ENCODE results near the gene XPNPEP3. TPM values are rescaled to one million over a fixed set of nuclear protein-coding genes. Genes with fewer than 3 reads are reported as not detected.
"Not testable (repeated sequence)": the region's sequence is repeated elsewhere in the genome, so short reads cannot be mapped to it uniquely, and the experiment has no call there.

The XPNPEP3 gene
- polyA plus RNA-seq, 1 donor: 12.1 TPM

- Histone ChIP-seq H3K36me3 (ENCODE audit: control insufficient read depth, insufficient read depth, low read length) (peaks cover 40% of the 10 kb centered on the region), H3K27ac (ENCODE audit: low read length) (peak overlapping the region; percentile 30)
- H3K4me1 ChIP-seq (ENCODE audit: control insufficient read depth, insufficient read depth, low read length); DNase-seq; H3K27me3 ChIP-seq (ENCODE audit: control insufficient read depth, insufficient read depth, low read length); H3K9me3 ChIP-seq (ENCODE audit: control insufficient read depth, low read depth, low read length); H3K4me3 ChIP-seq (ENCODE audit: low read length): not testable (repeated sequence)
- no CpG with 5 or more reads among the region's 2 CpGs for WGBS (ENCODE audit: insufficient coverage, low lambda C conversion rate)
Measured at GRCh38 chr22:40826292-40826691, 30.7 kb upstream of the XPNPEP3 start.

- Histone ChIP-seq H3K27ac (ENCODE audit: low read length) (peak overlapping the region; percentile 32), H3K36me3 (ENCODE audit: control insufficient read depth, insufficient read depth, low read length) (peaks cover 46% of the 10 kb centered on the region), H3K9me3 (ENCODE audit: control insufficient read depth, low read depth, low read length) (no peaks in the 10 kb centered on the region), H3K4me1 (ENCODE audit: control insufficient read depth, insufficient read depth, low read length) (peaks cover 9% of the 10 kb centered on the region), H3K27me3 (ENCODE audit: control insufficient read depth, insufficient read depth, low read length) (no peaks in the 10 kb centered on the region), H3K4me3 (ENCODE audit: low read length) (no peak overlapping the region)
- peak; percentile 49 to 79 for DNase-seq
- WGBS (ENCODE audit: insufficient coverage, low lambda C conversion rate): 80% methylated on average over 4 of the region's 7 CpGs
Measured at GRCh38 chr22:40826984-40827741, 29.8 kb upstream of the XPNPEP3 start.

GRCh38 chr22:40829131-40829530 is 27.8 kb upstream of the XPNPEP3 start:
- no peak overlapping the region for H3K27ac ChIP-seq (ENCODE audit: low read length)
- peaks cover 51% of the 10 kb centered on the region for H3K36me3 ChIP-seq (ENCODE audit: control insufficient read depth, insufficient read depth, low read length)
- DNase-seq: no peak
- no peaks in the 10 kb centered on the region for H3K9me3 ChIP-seq (ENCODE audit: control insufficient read depth, low read depth, low read length)
- H3K4me3 ChIP-seq (ENCODE audit: low read length): no peak overlapping the region
- peaks cover 5% of the 10 kb centered on the region for H3K4me1 ChIP-seq (ENCODE audit: control insufficient read depth, insufficient read depth, low read length)
- no peaks in the 10 kb centered on the region for H3K27me3 ChIP-seq (ENCODE audit: control insufficient read depth, insufficient read depth, low read length)
- 83% methylated on average over 4 of the region's 6 CpGs for WGBS (ENCODE audit: insufficient coverage, low lambda C conversion rate)

- H3K36me3 ChIP-seq (ENCODE audit: control insufficient read depth, insufficient read depth, low read length): peaks cover 74% of the 10 kb centered on the region
- no peaks in the 10 kb centered on the region for H3K9me3 ChIP-seq (ENCODE audit: control insufficient read depth, low read depth, low read length)
- H3K4me3 ChIP-seq (ENCODE audit: low read length): no peak overlapping the region
- H3K27ac ChIP-seq (ENCODE audit: low read length): no peak overlapping the region
- DNase-seq: no peak
- H3K4me1 ChIP-seq (ENCODE audit: control insufficient read depth, insufficient read depth, low read length): no peaks in the 10 kb centered on the region
- WGBS (ENCODE audit: insufficient coverage, low lambda C conversion rate): 100% methylated on average over 2 of the region's 3 CpGs
- no peaks in the 10 kb centered on the region for H3K27me3 ChIP-seq (ENCODE audit: control insufficient read depth, insufficient read depth, low read length)
Measured at GRCh38 chr22:40834619-40835018, 22.3 kb upstream of the XPNPEP3 start.

GRCh38 chr22:40838486-40838885 is 18.5 kb upstream of the XPNPEP3 start:
- H3K9me3 ChIP-seq (ENCODE audit: control insufficient read depth, low read depth, low read length): no peaks in the 10 kb centered on the region
- H3K4me1 ChIP-seq (ENCODE audit: control insufficient read depth, insufficient read depth, low read length): no peaks in the 10 kb centered on the region
- DNase-seq: no peak
- no peaks in the 10 kb centered on the region for H3K27me3 ChIP-seq (ENCODE audit: control insufficient read depth, insufficient read depth, low read length)
- no peak overlapping the region for H3K4me3 ChIP-seq (ENCODE audit: low read length)
- 94% methylated on average over 2 of the region's 3 CpGs for WGBS (ENCODE audit: insufficient coverage, low lambda C conversion rate)
- H3K36me3 ChIP-seq (ENCODE audit: control insufficient read depth, insufficient read depth, low read length): peaks cover 75% of the 10 kb centered on the region
- H3K27ac ChIP-seq (ENCODE audit: low read length): no peak overlapping the region

GRCh38 chr22:40844951-40845350 is 12.0 kb upstream of the XPNPEP3 start:
- WGBS (ENCODE audit: insufficient coverage, low lambda C conversion rate): 100% methylated on average over 1 of the region's 3 CpGs
- DNase-seq: no peak
- Histone ChIP-seq H3K27ac (ENCODE audit: low read length) (no peak overlapping the region), H3K27me3 (ENCODE audit: control insufficient read depth, insufficient read depth, low read length) (no peaks in the 10 kb centered on the region), H3K36me3 (ENCODE audit: control insufficient read depth, insufficient read depth, low read length) (peaks cover 68% of the 10 kb centered on the region), H3K4me3 (ENCODE audit: low read length) (no peak overlapping the region), H3K9me3 (ENCODE audit: control insufficient read depth, low read depth, low read length) (no peaks in the 10 kb centered on the region), H3K4me1 (ENCODE audit: control insufficient read depth, insufficient read depth, low read length) (no peaks in the 10 kb centered on the region)

- H3K4me3 ChIP-seq (ENCODE audit: low read length); H3K27me3 ChIP-seq (ENCODE audit: control insufficient read depth, insufficient read depth, low read length); H3K4me1 ChIP-seq (ENCODE audit: control insufficient read depth, insufficient read depth, low read length); H3K9me3 ChIP-seq (ENCODE audit: control insufficient read depth, low read depth, low read length); DNase-seq; H3K27ac ChIP-seq (ENCODE audit: low read length): not testable (repeated sequence)
- H3K36me3 ChIP-seq (ENCODE audit: control insufficient read depth, insufficient read depth, low read length): peaks cover 66% of the 10 kb centered on the region
- 100% methylated on average over 1 of the region's 11 CpGs for WGBS (ENCODE audit: insufficient coverage, low lambda C conversion rate)
Measured at GRCh38 chr22:40845816-40846215, 11.1 kb upstream of the XPNPEP3 start.

- peak overlapping the region; percentile 11 for H3K4me3 ChIP-seq (ENCODE audit: low read length)
- no peaks in the 10 kb centered on the region for H3K9me3 ChIP-seq (ENCODE audit: control insufficient read depth, low read depth, low read length)
- 17% methylated on average over 1 of the region's 1 CpG for WGBS (ENCODE audit: insufficient coverage, low lambda C conversion rate)
- peaks cover 14% of the 10 kb centered on the region for H3K36me3 ChIP-seq (ENCODE audit: control insufficient read depth, insufficient read depth, low read length)
- peak overlapping the region; percentile 53 for H3K27ac ChIP-seq (ENCODE audit: low read length)
- peaks cover 30% of the 10 kb centered on the region for H3K4me1 ChIP-seq (ENCODE audit: control insufficient read depth, insufficient read depth, low read length)
- no peak for DNase-seq
- no peaks in the 10 kb centered on the region for H3K27me3 ChIP-seq (ENCODE audit: control insufficient read depth, insufficient read depth, low read length)
Measured at GRCh38 chr22:40853333-40853732, 3.6 kb upstream of the XPNPEP3 start.

GRCh38 chr22:40853961-40854360 is 3.0 kb upstream of the XPNPEP3 start:
- WGBS (ENCODE audit: insufficient coverage, low lambda C conversion rate): 56% methylated on average over 2 of the region's 3 CpGs
- Histone ChIP-seq H3K27ac (ENCODE audit: low read length) (peak overlapping the region; percentile 53), H3K4me1 (ENCODE audit: control insufficient read depth, insufficient read depth, low read length) (peaks cover 30% of the 10 kb centered on the region), H3K4me3 (ENCODE audit: low read length) (peak overlapping the region; percentile 11), H3K27me3 (ENCODE audit: control insufficient read depth, insufficient read depth, low read length) (no peaks in the 10 kb centered on the region), H3K9me3 (ENCODE audit: control insufficient read depth, low read depth, low read length) (no peaks in the 10 kb centered on the region), H3K36me3 (ENCODE audit: control insufficient read depth, insufficient read depth, low read length) (peaks cover 11% of the 10 kb centered on the region)
- no peak for DNase-seq

GRCh38 chr22:40855071-40855978 is 1.6 kb upstream of the XPNPEP3 start:
- Histone ChIP-seq H3K27me3 (ENCODE audit: control insufficient read depth, insufficient read depth, low read length) (no peaks in the 10 kb centered on the region), H3K27ac (ENCODE audit: low read length) (peak overlapping the region; percentile 99), H3K4me1 (ENCODE audit: control insufficient read depth, insufficient read depth, low read length) (peaks cover 30% of the 10 kb centered on the region), H3K9me3 (ENCODE audit: control insufficient read depth, low read depth, low read length) (no peaks in the 10 kb centered on the region), H3K4me3 (ENCODE audit: low read length) (peak overlapping the region; percentile 99), H3K36me3 (ENCODE audit: control insufficient read depth, insufficient read depth, low read length) (peaks cover 5% of the 10 kb centered on the region)
- 5% methylated on average over 5 of the region's 20 CpGs for WGBS (ENCODE audit: insufficient coverage, low lambda C conversion rate)
- DNase-seq: no peak

Measured in large intestine (tissue), 3 donors.